NCI-H187 (cell line): ENCODE measurements around the gene ITSN1.

Experiments
- DNase-seq, 2 experiments: peaks; one replicate each; lab custom pipeline; 2025; lab: John Stamatoyannopoulos, UW

The ITSN1 gene

GRCh38 chr21:33729641-33730040 lies 87.3 kb downstream of the ITSN1 start:
- DNase-seq, result no peak

GRCh38 chr21:33731447-33731846 lies 89.1 kb downstream of the ITSN1 start:
- no peak for DNase-seq

GRCh38 chr21:33732038-33732437 lies 89.7 kb downstream of the ITSN1 start:
- DNase-seq, result no peak

GRCh38 chr21:33733601-33734000 lies 91.3 kb downstream of the ITSN1 start:
- no peak for DNase-seq

- no peak for DNase-seq
Observed at GRCh38 chr21:33734291-33734690, 92.0 kb downstream of the ITSN1 start.

GRCh38 chr21:33734818-33735217 lies 92.5 kb downstream of the ITSN1 start:
- no peak for DNase-seq

GRCh38 chr21:33736569-33736968 lies 94.3 kb downstream of the ITSN1 start:
- DNase-seq, result no peak

GRCh38 chr21:33739701-33740100 lies 97.4 kb downstream of the ITSN1 start:
- DNase-seq, result no peak

GRCh38 chr21:33747420-33747819 lies 105.1 kb downstream of the ITSN1 start:
- no peak for DNase-seq

GRCh38 chr21:33748903-33749302 lies 106.6 kb downstream of the ITSN1 start:
- no peak for DNase-seq

- no peak for DNase-seq
Observed at GRCh38 chr21:33750017-33750416, 107.7 kb downstream of the ITSN1 start.

- no peak for DNase-seq
Observed at GRCh38 chr21:33751120-33751519, 108.8 kb downstream of the ITSN1 start.

- DNase-seq, result no peak
Observed at GRCh38 chr21:33751533-33751932, 109.2 kb downstream of the ITSN1 start.

GRCh38 chr21:33752260-33752659 lies 110.0 kb downstream of the ITSN1 start:
- DNase-seq, result no peak

GRCh38 chr21:33753886-33754285 lies 111.6 kb downstream of the ITSN1 start:
- no peak for DNase-seq

- no peak for DNase-seq
Observed at GRCh38 chr21:33754481-33754880, 112.2 kb downstream of the ITSN1 start.

GRCh38 chr21:33755354-33755753 lies 113.1 kb downstream of the ITSN1 start:
- no peak for DNase-seq

GRCh38 chr21:33760641-33761440 lies 118.5 kb downstream of the ITSN1 start:
- no peak for DNase-seq

- no peak for DNase-seq
Observed at GRCh38 chr21:33761441-33762036, 119.2 kb downstream of the ITSN1 start.

GRCh38 chr21:33762803-33763581 lies 120.7 kb downstream of the ITSN1 start:
- no peak for DNase-seq

GRCh38 chr21:33763582-33763899 lies 121.2 kb downstream of the ITSN1 start:
- no peak for DNase-seq

- no peak for DNase-seq
Observed at GRCh38 chr21:33767236-33767635, 124.9 kb downstream of the ITSN1 start.

GRCh38 chr21:33767960-33768359 lies 125.7 kb downstream of the ITSN1 start:
- no peak for DNase-seq
